H1 (cell line): Measurements from ENCODE around the gene GLI1. TPM values are rescaled to one million over a fixed set of nuclear protein-coding genes. Genes with fewer than 3 reads are reported as not detected.

ENCODE experiments used
- BCL11A ChIP-seq, 2 experiments: IDR thresholded peaks; one replicate each; pipeline ENCODE4 v1.6.1; 2011; ENCODE audit warnings: low read depth in 2 of 2, low read length in 2 of 2, mild to moderate bottlenecking in 2 of 2
- CHD7 ChIP-seq: fragments of 300-600 bp; sonication (generic); IDR thresholded peaks from 2 replicates; pipeline ENCODE4 v1.7.1; 2012; ENCODE audit warnings: low read length, moderate library complexity, mild to moderate bottlenecking, inconsistent platforms; ENCODE audit not compliant: insufficient replicate concordance
- EP300 ChIP-seq, 2 experiments: IDR thresholded peaks; 1 replicate in 1 of 2; 2 replicates in 1 of 2; pipeline ENCODE4 v1.6.1; 2011 to 2012; ENCODE audit warnings: low read depth in 2 of 2, low read length in 2 of 2, mild to moderate bottlenecking in 2 of 2, borderline replicate concordance in 1 of 2, inconsistent platforms in 1 of 2, moderate library complexity in 1 of 2
- JUN ChIP-seq: IDR thresholded peaks from 2 replicates; pipeline ENCODE4 v1.6.1; 2011; ENCODE audit warnings: low read depth, mild to moderate bottlenecking, improper control_type of control experiment, low read length
- KDM1A ChIP-seq: fragments of 200-600, 300-600 bp; sonication (generic); IDR thresholded peaks from 2 replicates; pipeline ENCODE4 v1.7.1; 2016; ENCODE audit warnings: mild to moderate bottlenecking, low read length, borderline replicate concordance
- NANOG ChIP-seq: IDR thresholded peaks from 2 replicates; pipeline ENCODE4 v1.6.1; 2011; ENCODE audit warnings: low read length, low read depth, mild to moderate bottlenecking, inconsistent platforms; ENCODE audit not compliant: insufficient read depth, poor library complexity, severe bottlenecking
- NRF1 ChIP-seq: IDR thresholded peaks from 2 replicates; pipeline ENCODE4 v1.6.1; 2011; ENCODE audit warnings: mild to moderate bottlenecking, low read depth, low read length, improper control_type of control experiment
- POU5F1 ChIP-seq: IDR thresholded peaks from 2 replicates; pipeline ENCODE4 v1.6.1; 2011; ENCODE audit warnings: low read depth, mild to moderate bottlenecking, low read length, moderate library complexity
- SRF ChIP-seq: IDR thresholded peaks from 2 replicates; pipeline ENCODE4 v1.6.1; 2011; ENCODE audit warnings: mild to moderate bottlenecking, low read depth, low read length, moderate library complexity
- TBP ChIP-seq: IDR thresholded peaks from 2 replicates; pipeline ENCODE4 v1.6.1; 2011; ENCODE audit warnings: low read depth, low read length, improper control_type of control experiment
- polyA plus RNA-seq, 7 experiments: library from polyadenylated mRNA; depleted of rRNA in 3 of 7; stranded (reverse) in 5 of 7; unstranded in 2 of 7; fragments of >200 nt in 5 of 7; fragments of 200-250 nt in 2 of 7; gene quantifications; 1 replicate in 5 of 7; 2 replicates in 1 of 7; 4 replicates in 1 of 7; pipeline versions ENCODE4 v1.2.1 to v1.2.3, GENCODE V29; 2011 to 2013; ENCODE audit warnings: missing spikeins in 2 of 7, mixed read lengths in 2 of 7
- total RNA-seq: library from RNA; stranded (reverse); fragmentation: NEBNext Ultra II Directional; extraction: Animal tissue kit (Norgen Biotek cat#: 25700); gene quantifications from 2 replicates; pipeline ENCODE4 v1.2.1, GENCODE V29; 2021

The GLI1 gene
- total and polyA plus RNA-seq, 2 of the 8 experiments (the other 6 are each of a cell fraction or from before 2014, with no cell fraction given) = 23.5 to 25.3 TPM

GRCh38 chr12:57461276-57461916 lies 1.8 kb downstream of the GLI1 start (continued):
- TF ChIP-seq KDM1A (no peak; the same call in 1 of the 2 replicates), CHD7 (peak; percentile 46), EP300 (IDR thresholded peaks at IDR 0.05; ENCODE audit: borderline replicate concordance in 1 of 2, low read depth in 2 of 2, low read length in 2 of 2) (0 out of 3 replicates have a peak, but pooled peaks of 1 of the 2 experiments have one; percentile 17), NANOG (no peak), BCL11A (IDR thresholded peaks at IDR 0.05; ENCODE audit: low read depth in 2 of 2, low read length in 2 of 2) (no peak), POU5F1 (no peak), JUN (no peak), SRF (no peak), TBP (no peak; the same call in 1 of the 2 replicates), NRF1 (no peak)
